MM.1S (cell line): ENCODE results near the gene COL12A1.

Source experiments
- DNase-seq: peaks from one replicate; pipeline ENCODE4 v3.0.0-alpha.2; 2015
- H2AFZ ChIP-seq: fragments of 300-600 bp; sonication (generic); 2 replicates; pipeline ENCODE4 v1.6.0; 2016; ENCODE audit warnings: antibody characterized with exemption, low read length
- H3F3A ChIP-seq: fragments of 300-600 bp; sonication (generic); 2 replicates; pipeline ENCODE4 v1.6.1; 2016; ENCODE audit warnings: mild to moderate bottlenecking, antibody characterized with exemption, low read length, moderate library complexity, mixed read lengths; ENCODE audit not compliant: insufficient read depth
- H3K27ac ChIP-seq: fragments of 300-600 bp; sonication (generic); 2 replicates; pipeline ENCODE4 v1.5.1; 2016; ENCODE audit warnings: mild to moderate bottlenecking, low read length
- H3K27me3 ChIP-seq: fragments of 300-600 bp; sonication (generic); replicated peaks from 2 replicates; pipeline ENCODE4 v1.6.0; 2016; ENCODE audit warnings: low read length; ENCODE audit not compliant: insufficient read depth
- H3K36me3 ChIP-seq: fragments of 300-600 bp; sonication (generic); replicated peaks from 2 replicates; pipeline ENCODE4 v1.6.1; 2016; ENCODE audit warnings: mild to moderate bottlenecking, low read length, mixed read lengths; ENCODE audit not compliant: insufficient read depth
- H3K4me1 ChIP-seq: fragments of 300-600 bp; sonication (generic); 2 replicates; pipeline ENCODE4 v1.6.1; 2016; ENCODE audit warnings: low read length, mixed read lengths
- H3K4me2 ChIP-seq: fragments of 300-600 bp; sonication (generic); 2 replicates; pipeline ENCODE4 v1.6.0; 2016; ENCODE audit warnings: low read depth, low read length
- H3K4me3 ChIP-seq: fragments of 300-600 bp; sonication (generic); 2 replicates; pipeline ENCODE4 v1.5.1; 2016; ENCODE audit warnings: low read length, mixed read lengths
- H3K79me2 ChIP-seq: fragments of 300-600 bp; sonication (generic); 2 replicates; pipeline ENCODE4 v1.6.1; 2016; ENCODE audit warnings: mixed run types, low read length, mixed read lengths
- H3K9ac ChIP-seq: fragments of 300-600 bp; sonication (generic); 2 replicates; pipeline ENCODE4 v1.6.1; 2016; ENCODE audit warnings: low read length, mixed read lengths
- H3K9me2 ChIP-seq: fragments of 300-600 bp; sonication (generic); replicated peaks from 2 replicates; pipeline ENCODE4 v1.6.1; 2016; ENCODE audit warnings: mild to moderate bottlenecking, low read length, mixed read lengths; ENCODE audit not compliant: insufficient read depth
- H3K9me3 ChIP-seq: fragments of 300-600 bp; sonication (generic); replicated peaks from 2 replicates; pipeline ENCODE4 v1.6.1; 2016; ENCODE audit warnings: mild to moderate bottlenecking, low read length, mixed read lengths; ENCODE audit not compliant: insufficient read depth
- H4K20me1 ChIP-seq: fragments of 300-600 bp; sonication (generic); 2 replicates; pipeline ENCODE4 v1.6.1; 2016; ENCODE audit warnings: mild to moderate bottlenecking, low read length, moderate library complexity, mixed read lengths; ENCODE audit not compliant: insufficient read depth
- EZH2 ChIP-seq: fragments of 300-600 bp; sonication (generic); optimal IDR thresholded peaks from 2 replicates; pipeline ENCODE3; 2017; ENCODE audit warnings: low read depth, mild to moderate bottlenecking, antibody characterized with exemption, low read length, mixed read lengths
- EZH2phosphoT487 ChIP-seq: fragments of 300-600 bp; sonication (generic); IDR thresholded peaks from 2 replicates; pipeline ENCODE4 v1.6.1; 2018; ENCODE audit warnings: antibody characterized with exemption, low read length
- TF ChIP-seq, protein P1 (sequence below): fragments of 300-600 bp; sonication (generic); IDR thresholded peaks from 2 replicates; pipeline ENCODE4 v1.5.1; 2016; ENCODE audit warnings: antibody characterized with exemption, low read length, mixed read lengths

Gene COL12A1

DNA sequence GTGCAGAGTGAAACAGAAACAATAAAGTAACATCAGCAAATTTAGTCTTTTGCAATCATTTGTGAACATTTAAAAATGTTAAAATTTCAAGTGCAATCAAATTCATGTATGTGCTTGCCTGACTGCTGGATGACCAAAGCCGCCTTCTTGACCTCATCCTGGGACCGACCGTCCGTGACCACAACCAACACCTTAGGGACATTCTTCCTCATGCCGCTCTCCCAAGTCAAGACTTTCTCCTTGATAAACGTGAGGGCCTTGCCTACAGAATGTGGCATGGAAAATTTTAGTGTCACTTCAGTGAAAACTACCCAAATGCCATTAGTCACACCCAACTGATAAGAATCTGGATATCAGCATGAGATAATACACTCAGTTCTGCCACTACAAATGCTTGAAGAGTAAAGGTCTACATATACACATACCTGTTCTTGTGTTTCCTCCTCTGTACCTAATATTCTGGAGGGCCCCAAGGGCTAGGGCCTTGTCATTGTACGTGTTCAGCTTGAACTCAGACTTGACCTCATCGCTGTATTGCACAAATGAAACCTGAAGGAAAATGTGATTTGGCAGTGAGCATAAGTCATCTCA, 86.8 kb downstream of the COL12A1 start:
- Histone ChIP-seq H3K9me2 (no peaks in the 10 kb centered on the region), H3K36me3 (no peaks in the 10 kb centered on the region), H3K4me3 (no peak overlapping the region), H3K27me3 (no peaks in the 10 kb centered on the region), H3K4me1 (no peaks in the 10 kb centered on the region), H2AFZ (no peak overlapping the region), H3K4me2 (no peak overlapping the region), H4K20me1 (no peaks in the 10 kb centered on the region), H3K27ac (no peak overlapping the region), H3F3A (no peaks in the 10 kb centered on the region), H3K9me3 (no peaks in the 10 kb centered on the region), H3K9ac (no peak overlapping the region), H3K79me2 (no peaks in the 10 kb centered on the region)
- DNase-seq = no peak
- no peak for TF ChIP-seq EZH2phosphoT487
- TF ChIP-seq EZH2 = no peak
- TF ChIP-seq, protein P1, sequence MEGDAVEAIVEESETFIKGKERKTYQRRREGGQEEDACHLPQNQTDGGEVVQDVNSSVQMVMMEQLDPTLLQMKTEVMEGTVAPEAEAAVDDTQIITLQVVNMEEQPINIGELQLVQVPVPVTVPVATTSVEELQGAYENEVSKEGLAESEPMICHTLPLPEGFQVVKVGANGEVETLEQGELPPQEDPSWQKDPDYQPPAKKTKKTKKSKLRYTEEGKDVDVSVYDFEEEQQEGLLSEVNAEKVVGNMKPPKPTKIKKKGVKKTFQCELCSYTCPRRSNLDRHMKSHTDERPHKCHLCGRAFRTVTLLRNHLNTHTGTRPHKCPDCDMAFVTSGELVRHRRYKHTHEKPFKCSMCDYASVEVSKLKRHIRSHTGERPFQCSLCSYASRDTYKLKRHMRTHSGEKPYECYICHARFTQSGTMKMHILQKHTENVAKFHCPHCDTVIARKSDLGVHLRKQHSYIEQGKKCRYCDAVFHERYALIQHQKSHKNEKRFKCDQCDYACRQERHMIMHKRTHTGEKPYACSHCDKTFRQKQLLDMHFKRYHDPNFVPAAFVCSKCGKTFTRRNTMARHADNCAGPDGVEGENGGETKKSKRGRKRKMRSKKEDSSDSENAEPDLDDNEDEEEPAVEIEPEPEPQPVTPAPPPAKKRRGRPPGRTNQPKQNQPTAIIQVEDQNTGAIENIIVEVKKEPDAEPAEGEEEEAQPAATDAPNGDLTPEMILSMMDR = no peak

DNA sequence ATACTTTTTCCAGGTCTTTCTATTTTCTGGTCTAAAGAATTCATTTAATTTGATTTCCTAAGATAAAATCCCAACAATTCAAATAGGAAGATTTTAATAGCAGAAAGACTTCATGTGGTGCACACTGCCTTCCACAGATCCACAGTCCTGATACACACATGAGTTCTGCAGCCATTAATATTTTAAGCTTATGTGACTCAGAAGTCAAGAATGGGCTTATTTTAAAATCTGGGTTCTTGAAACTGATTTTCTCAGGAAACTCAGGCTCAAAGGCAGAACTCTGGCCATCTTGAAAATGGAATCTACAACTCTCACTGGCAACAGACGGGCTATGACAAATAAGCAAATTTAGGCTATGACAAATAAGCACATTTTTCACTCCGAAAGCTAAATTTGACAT, 88.2 kb downstream of the COL12A1 start:
- Histone ChIP-seq H3K27me3 (no peaks in the 10 kb centered on the region), H3K27ac (no peak overlapping the region), H3K9ac (no peak overlapping the region), H3K9me3 (no peaks in the 10 kb centered on the region), H3K79me2 (no peaks in the 10 kb centered on the region), H2AFZ (no peak overlapping the region), H3K36me3 (no peaks in the 10 kb centered on the region), H3F3A (no peaks in the 10 kb centered on the region), H4K20me1 (no peaks in the 10 kb centered on the region), H3K4me1 (no peaks in the 10 kb centered on the region), H3K4me2 (no peak overlapping the region), H3K4me3 (no peak overlapping the region), H3K9me2 (no peaks in the 10 kb centered on the region)
- TF ChIP-seq EZH2phosphoT487 (no peak), EZH2 (no peak)
- TF ChIP-seq, protein P1 = no peak
- no peak for DNase-seq

DNA sequence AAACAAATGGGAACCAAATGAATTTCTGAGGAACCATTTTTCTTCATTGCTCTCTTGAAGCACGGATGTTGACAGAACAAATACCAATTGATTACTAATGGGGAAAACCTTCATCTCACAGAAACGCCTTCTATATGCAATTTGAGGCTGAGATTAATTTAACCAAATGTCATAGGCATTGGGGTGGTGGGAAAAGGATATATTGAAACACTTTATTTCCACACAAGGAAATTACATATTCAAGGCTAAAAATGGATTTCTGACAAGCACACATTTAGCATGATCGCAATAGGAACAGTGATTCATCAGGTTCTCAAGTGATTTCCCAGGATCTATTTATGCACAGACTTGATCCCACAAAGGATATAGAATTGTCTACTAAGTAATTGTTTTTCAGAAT, 88.9 kb downstream of the COL12A1 start:
- Histone ChIP-seq H2AFZ (no peak overlapping the region), H3K9ac (no peak overlapping the region), H4K20me1 (no peaks in the 10 kb centered on the region), H3K9me3 (no peaks in the 10 kb centered on the region), H3K36me3 (no peaks in the 10 kb centered on the region), H3K4me2 (no peak overlapping the region), H3K79me2 (no peaks in the 10 kb centered on the region), H3F3A (no peaks in the 10 kb centered on the region), H3K27me3 (no peaks in the 10 kb centered on the region), H3K4me1 (no peaks in the 10 kb centered on the region), H3K9me2 (no peaks in the 10 kb centered on the region), H3K4me3 (no peak overlapping the region), H3K27ac (no peak overlapping the region)
- TF ChIP-seq, protein P1 = no peak
- TF ChIP-seq EZH2phosphoT487 (no peak), EZH2 (no peak)
- DNase-seq = no peak
